PFSK-1 (cell line): ENCODE measurements around the gene ZNF646. TPM values are rescaled to one million over a fixed set of nuclear protein-coding genes. Genes with fewer than 3 reads are reported as not detected.

Experiments
- FOXP2 ChIP-seq: optimal IDR thresholded peaks from 2 replicates; pipeline ENCODE3; 2011; ENCODE audit warnings: borderline replicate concordance, control low read depth, inconsistent platforms; ENCODE audit not compliant: insufficient read depth; ENCODE audit errors: extremely low read length, extremely low read depth
- POLR2AphosphoS5 ChIP-seq: IDR thresholded peaks from 2 replicates; pipeline ENCODE4 v1.6.1; 2012; ENCODE audit warnings: low read depth, mild to moderate bottlenecking, control low read depth, low read length, moderate library complexity
- SIN3A ChIP-seq: IDR thresholded peaks from 2 replicates; pipeline ENCODE4 v1.6.1; 2012; ENCODE audit warnings: mild to moderate bottlenecking, low read length, moderate library complexity, borderline replicate concordance; ENCODE audit not compliant: insufficient read depth
- TAF1 ChIP-seq: IDR thresholded peaks from 2 replicates; pipeline ENCODE4 v1.6.1; 2012; ENCODE audit warnings: low read length, control low read depth, borderline replicate concordance; ENCODE audit not compliant: insufficient read depth
- polyA plus RNA-seq: library from polyadenylated mRNA; unstranded; fragments of >200 nt; gene quantifications from one replicate; pipeline ENCODE4 v1.2.1, GENCODE V29; 2012; ENCODE audit warnings: low read depth, missing spikeins; ENCODE audit not compliant: insufficient read length
- TF ChIP-seq, protein P1 (sequence below), 2 experiments: IDR thresholded peaks; 2 replicates each; pipeline versions ENCODE4 v1.6.1 to v1.8.0; 2011 to 2012; ENCODE audit warnings: low read depth in 2 of 2, low read length in 2 of 2, control low read depth in 1 of 2, inconsistent platforms in 1 of 2, mild to moderate bottlenecking in 1 of 2, moderate library complexity in 1 of 2; ENCODE audit not compliant: insufficient read depth in 1 of 2

Gene ZNF646, protein sequence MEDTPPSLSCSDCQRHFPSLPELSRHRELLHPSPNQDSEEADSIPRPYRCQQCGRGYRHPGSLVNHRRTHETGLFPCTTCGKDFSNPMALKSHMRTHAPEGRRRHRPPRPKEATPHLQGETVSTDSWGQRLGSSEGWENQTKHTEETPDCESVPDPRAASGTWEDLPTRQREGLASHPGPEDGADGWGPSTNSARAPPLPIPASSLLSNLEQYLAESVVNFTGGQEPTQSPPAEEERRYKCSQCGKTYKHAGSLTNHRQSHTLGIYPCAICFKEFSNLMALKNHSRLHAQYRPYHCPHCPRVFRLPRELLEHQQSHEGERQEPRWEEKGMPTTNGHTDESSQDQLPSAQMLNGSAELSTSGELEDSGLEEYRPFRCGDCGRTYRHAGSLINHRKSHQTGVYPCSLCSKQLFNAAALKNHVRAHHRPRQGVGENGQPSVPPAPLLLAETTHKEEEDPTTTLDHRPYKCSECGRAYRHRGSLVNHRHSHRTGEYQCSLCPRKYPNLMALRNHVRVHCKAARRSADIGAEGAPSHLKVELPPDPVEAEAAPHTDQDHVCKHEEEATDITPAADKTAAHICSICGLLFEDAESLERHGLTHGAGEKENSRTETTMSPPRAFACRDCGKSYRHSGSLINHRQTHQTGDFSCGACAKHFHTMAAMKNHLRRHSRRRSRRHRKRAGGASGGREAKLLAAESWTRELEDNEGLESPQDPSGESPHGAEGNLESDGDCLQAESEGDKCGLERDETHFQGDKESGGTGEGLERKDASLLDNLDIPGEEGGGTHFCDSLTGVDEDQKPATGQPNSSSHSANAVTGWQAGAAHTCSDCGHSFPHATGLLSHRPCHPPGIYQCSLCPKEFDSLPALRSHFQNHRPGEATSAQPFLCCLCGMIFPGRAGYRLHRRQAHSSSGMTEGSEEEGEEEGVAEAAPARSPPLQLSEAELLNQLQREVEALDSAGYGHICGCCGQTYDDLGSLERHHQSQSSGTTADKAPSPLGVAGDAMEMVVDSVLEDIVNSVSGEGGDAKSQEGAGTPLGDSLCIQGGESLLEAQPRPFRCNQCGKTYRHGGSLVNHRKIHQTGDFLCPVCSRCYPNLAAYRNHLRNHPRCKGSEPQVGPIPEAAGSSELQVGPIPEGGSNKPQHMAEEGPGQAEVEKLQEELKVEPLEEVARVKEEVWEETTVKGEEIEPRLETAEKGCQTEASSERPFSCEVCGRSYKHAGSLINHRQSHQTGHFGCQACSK (N-terminal part only)
- polyA plus RNA-seq = 6.5 TPM

DNA sequence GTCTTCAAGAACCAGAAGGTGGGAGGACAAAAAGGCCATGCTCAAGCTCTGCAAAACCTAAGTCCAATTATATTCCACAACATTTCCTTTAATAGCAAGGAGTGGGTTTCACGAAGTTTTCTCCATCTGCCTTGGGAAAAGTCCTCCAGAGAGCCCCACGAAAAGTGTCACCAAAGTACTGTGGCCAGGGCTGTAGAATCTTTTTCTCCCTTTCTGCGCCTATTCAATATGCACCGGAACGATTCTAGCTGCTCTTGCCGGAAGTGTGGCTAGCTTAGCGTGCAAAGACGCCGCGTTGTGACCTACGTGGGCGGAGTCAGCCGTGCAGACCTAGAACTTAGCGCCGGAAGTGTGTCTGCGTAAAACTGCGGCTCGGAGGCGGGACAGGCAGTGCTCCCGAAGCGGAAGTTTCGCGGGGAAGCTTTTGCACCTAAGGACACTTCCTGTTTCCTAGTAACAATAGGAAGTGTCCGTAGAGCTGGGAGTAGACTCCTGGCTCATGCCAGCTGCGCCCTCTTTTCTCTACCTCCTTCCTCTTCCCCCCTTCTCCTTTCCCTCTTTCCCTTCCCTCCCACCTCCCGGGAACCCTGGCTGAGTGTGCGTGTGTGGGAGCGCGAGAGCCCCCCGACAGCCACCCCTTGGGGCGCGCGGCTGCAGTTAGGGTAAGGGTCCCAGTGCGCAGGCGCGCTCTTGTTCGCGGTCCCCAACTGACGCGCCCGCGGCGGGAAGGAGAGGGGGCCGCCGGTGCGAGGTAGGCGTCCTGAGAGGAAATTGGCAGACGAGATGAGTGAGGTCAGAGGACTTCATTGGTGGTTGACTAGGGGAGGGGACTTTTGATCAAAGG, at the start of gene ZNF646, which contains the start of gene ZNF668:
Gene ZNF646, plus strand, starts transcription at position 453 of the 844 bp plus-strand sequence. CDS start 1,903 bp downstream, outside the sequence.
Gene ZNF668, minus strand, starts transcription at position 271 of the 844 bp plus-strand sequence. CDS start 9,781 bp downstream, outside the sequence.
- TF ChIP-seq SIN3A (peak; percentile 25; the same call in 1 of the 2 replicates), FOXP2 (peak; percentile 60), TAF1 (peak; percentile 87; the same call in 1 of the 2 replicates), POLR2AphosphoS5 (peak; percentile 90; the same call in 1 of the 2 replicates)
- TF ChIP-seq, protein P1, sequence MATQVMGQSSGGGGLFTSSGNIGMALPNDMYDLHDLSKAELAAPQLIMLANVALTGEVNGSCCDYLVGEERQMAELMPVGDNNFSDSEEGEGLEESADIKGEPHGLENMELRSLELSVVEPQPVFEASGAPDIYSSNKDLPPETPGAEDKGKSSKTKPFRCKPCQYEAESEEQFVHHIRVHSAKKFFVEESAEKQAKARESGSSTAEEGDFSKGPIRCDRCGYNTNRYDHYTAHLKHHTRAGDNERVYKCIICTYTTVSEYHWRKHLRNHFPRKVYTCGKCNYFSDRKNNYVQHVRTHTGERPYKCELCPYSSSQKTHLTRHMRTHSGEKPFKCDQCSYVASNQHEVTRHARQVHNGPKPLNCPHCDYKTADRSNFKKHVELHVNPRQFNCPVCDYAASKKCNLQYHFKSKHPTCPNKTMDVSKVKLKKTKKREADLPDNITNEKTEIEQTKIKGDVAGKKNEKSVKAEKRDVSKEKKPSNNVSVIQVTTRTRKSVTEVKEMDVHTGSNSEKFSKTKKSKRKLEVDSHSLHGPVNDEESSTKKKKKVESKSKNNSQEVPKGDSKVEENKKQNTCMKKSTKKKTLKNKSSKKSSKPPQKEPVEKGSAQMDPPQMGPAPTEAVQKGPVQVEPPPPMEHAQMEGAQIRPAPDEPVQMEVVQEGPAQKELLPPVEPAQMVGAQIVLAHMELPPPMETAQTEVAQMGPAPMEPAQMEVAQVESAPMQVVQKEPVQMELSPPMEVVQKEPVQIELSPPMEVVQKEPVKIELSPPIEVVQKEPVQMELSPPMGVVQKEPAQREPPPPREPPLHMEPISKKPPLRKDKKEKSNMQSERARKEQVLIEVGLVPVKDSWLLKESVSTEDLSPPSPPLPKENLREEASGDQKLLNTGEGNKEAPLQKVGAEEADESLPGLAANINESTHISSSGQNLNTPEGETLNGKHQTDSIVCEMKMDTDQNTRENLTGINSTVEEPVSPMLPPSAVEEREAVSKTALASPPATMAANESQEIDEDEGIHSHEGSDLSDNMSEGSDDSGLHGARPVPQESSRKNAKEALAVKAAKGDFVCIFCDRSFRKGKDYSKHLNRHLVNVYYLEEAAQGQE (IDR thresholded peaks at IDR 0.05; ENCODE audit: insufficient read depth in 1 of 2, low read depth in 2 of 2, low read length in 2 of 2) = no peak

DNA sequence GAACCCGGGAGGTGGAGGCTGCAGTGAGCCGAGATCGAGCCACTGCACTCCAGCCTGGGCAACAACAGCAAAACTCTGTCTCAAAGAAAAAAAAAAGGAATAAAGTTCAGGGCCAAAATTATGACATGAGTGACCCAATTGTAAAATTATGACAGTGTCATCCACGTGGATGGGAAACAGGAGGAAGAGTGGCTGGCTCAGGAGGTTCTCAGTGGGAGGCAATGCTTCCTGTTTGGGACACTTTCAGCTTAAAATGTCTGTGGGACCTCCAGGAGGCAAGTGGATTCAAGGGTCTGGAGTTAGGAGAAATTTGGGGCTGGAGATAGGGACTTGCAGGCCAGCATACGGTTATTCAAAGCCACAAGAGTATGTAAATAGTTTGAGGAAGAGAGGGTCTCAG, 48.9 kb upstream of the ZNF646 start:
- TF ChIP-seq POLR2AphosphoS5 (no peak), FOXP2 (no peak), TAF1 (no peak), SIN3A (no peak)
- TF ChIP-seq, protein P1 (IDR thresholded peaks at IDR 0.05; ENCODE audit: insufficient read depth in 1 of 2, low read depth in 2 of 2, low read length in 2 of 2) = no peak

DNA sequence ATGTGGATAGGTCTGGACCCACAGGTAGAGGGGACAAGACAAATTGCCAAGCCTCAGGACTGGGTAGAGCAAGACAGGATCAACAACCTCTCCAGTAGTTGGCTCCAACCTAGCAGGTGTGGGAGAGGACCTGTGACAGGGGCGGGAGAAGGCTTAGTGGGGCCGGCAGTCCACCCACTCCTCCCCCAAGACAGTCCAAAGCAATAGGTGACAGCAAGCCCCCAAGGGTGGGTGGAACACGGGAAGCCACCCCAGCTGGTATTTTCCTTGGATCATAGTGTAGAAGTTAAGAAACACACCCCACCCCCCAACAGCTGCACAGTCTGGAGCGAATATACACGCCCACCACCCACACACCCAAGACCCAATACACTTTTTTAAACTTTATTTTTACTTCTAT, 45.0 kb upstream of the ZNF646 start:
- TF ChIP-seq SIN3A (no peak), POLR2AphosphoS5 (no peak), TAF1 (no peak), FOXP2 (no peak)
- TF ChIP-seq, protein P1 (IDR thresholded peaks at IDR 0.05; ENCODE audit: insufficient read depth in 1 of 2, low read depth in 2 of 2, low read length in 2 of 2) = no peak

DNA sequence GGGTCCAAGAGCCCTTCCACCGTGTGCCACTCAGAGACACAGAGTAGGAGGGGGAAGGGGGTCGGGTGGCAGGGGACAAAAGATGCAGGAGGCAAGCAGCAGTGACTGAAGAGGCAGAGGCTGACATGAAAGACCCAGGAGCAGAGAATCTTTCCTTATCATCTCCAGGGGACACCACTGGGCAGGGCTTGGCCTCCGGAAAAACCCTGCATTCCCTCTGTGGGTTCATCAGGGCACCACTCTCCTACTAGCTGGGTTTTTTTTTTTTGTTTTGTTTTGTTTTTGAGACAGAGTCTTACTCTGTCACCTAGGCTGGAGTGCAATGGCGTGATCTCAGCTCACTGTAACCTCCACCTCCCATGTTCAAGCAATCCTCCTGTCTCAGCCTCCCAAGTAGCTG, 42.9 kb upstream of the ZNF646 start:
- TF ChIP-seq POLR2AphosphoS5 = no peak
- no peak for TF ChIP-seq TAF1
